Peyer's patch (tissue), 4 donors: ENCODE measurements around the gene CLDN7.

Experiments
- CTCF ChIP-seq, 6 experiments: fragments of 450-650 bp in 4 of 6; fragments of 200-600 bp in 2 of 6; sonication (generic) in 1 of 6; IDR thresholded peaks; one replicate each; pipeline ENCODE4 v1.5.1; 2017 to 2019; ENCODE audit warnings: antibody characterized with exemption in 6 of 6, mild to moderate bottlenecking in 3 of 6, moderate library complexity in 1 of 6
- POLR2A ChIP-seq, 2 donors: fragments of 450-650 bp; IDR thresholded peaks; one replicate each; pipeline ENCODE4 v1.5.1; 2017; ENCODE audit warnings: antibody characterized with exemption in 2 of 2, mild to moderate bottlenecking in 2 of 2, moderate library complexity in 2 of 2

DNA sequence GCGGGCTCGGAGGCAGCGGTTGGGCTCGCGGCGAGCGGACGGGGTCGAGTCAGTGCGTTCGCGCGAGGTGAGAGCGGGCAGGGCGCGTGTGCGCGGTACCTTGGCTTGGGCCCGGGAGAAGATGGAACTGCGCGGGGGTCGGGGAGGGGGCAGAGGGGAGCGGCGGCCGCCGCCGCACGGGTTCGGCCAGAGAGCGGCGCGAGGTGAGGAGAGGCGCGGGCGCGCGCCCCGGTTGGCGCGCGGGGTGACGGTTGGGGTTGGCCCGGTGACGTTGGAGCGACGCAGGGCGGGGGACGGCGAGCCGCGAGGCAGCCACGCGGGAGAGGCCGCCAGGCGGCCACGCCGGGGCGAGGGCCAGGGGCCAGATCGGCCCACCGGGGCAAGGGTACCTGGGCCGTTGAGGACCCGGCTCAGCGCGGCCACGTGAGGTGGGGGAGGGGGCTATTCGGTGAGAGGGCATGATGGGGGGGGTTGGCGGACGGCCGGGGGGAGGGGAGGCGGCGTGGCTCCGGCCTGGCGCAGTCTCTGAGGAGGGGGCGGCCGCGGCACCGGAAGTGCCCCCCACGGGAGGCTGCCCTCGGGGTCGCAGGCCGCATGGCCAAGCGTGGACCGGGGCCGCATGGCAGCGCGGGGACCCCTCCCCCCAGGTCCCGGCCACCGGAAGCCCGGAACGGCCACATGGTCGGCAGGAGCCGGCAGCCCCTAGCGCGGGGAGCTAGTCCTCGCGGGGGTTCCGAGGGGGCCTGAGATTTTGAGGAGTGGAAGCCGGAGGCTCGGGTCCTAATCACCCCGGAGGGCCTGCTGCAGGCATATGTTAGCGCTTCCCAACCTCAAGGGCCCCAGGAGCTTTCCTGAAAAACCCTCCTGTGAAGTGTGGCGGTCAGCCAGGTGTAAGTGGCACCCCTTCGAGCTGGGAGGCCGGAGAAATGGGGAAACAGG lies 45.7 kb upstream of the CLDN7 start:
- TF ChIP-seq CTCF (IDR thresholded peaks at IDR 0.05) (peak in 3 of 6 experiments; percentile 10 to 34 (median 19)), POLR2A (IDR thresholded peaks at IDR 0.05) (peak in 1 of 2 donors; percentile 84)
